ENCODE measurements around the gene XRN2.

The XRN2 gene, protein sequence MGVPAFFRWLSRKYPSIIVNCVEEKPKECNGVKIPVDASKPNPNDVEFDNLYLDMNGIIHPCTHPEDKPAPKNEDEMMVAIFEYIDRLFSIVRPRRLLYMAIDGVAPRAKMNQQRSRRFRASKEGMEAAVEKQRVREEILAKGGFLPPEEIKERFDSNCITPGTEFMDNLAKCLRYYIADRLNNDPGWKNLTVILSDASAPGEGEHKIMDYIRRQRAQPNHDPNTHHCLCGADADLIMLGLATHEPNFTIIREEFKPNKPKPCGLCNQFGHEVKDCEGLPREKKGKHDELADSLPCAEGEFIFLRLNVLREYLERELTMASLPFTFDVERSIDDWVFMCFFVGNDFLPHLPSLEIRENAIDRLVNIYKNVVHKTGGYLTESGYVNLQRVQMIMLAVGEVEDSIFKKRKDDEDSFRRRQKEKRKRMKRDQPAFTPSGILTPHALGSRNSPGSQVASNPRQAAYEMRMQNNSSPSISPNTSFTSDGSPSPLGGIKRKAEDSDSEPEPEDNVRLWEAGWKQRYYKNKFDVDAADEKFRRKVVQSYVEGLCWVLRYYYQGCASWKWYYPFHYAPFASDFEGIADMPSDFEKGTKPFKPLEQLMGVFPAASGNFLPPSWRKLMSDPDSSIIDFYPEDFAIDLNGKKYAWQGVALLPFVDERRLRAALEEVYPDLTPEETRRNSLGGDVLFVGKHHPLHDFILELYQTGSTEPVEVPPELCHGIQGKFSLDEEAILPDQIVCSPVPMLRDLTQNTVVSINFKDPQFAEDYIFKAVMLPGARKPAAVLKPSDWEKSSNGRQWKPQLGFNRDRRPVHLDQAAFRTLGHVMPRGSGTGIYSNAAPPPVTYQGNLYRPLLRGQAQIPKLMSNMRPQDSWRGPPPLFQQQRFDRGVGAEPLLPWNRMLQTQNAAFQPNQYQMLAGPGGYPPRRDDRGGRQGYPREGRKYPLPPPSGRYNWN

DNA sequence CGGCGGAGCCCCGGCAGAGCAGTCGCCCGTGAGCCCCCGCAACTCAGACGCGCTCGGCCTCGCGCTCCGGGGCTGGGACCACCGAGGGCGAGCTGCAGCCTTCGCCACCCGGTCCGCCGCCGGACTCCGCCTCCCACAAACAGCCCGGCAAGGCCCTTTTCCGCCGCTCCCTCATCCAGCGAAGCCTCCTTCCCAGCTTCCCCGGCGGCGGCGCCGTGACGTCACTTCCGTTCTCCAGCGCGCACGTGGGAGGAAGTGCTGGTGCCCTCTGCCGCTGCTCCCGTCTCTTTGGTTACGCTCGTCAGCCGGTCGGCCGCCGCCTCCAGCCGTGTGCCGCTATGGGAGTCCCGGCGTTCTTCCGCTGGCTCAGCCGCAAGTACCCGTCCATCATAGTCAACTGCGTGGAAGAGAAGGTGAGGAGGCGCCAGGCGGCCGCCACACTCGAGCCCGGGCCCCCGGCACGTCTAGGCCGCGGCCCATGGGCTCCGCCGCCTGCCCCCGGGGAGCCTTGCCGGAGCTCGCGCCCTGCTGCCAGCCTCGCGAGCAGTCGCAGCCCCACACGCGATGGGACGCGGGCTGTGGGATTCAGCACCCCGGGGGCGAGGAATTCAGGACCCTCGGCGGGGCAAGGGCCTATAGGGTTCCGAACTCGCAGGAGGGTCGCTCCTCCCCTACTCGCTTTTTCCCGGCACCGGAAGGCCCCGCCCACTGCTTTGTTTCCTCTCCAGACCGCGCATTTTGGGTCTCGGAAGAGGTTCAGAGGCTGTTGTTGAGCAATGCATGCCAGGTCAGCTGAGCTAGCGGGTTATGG is at the start of gene XRN2:
Gene XRN2 (plus strand): TSS at position 271 of the 811 bp plus-strand sequence. CDS start 68 bp downstream, at position 339.
- peak; percentile 96 for DNase-seq (ENCODE audit: low spot score)

DNA sequence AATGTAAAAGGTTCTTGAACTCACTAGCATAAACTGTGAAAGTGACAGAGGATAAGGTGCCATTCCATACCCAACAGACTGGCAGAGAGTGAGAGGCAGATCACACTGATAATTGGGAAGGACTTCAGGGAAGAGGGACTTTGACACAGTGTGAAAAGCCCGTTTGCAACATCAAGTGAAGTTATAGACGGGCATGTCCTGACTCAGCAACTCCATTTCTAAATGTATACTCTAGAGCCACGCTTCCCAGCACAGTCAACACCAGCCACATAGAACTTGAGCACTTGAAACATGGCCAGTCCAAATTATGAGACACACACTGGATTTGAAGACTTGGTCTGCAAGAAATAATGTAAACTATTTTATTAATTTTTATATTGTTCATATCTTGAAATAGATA is 45.9 kb upstream of the XRN2 start:
- no peak for DNase-seq (ENCODE audit: low spot score)

DNA sequence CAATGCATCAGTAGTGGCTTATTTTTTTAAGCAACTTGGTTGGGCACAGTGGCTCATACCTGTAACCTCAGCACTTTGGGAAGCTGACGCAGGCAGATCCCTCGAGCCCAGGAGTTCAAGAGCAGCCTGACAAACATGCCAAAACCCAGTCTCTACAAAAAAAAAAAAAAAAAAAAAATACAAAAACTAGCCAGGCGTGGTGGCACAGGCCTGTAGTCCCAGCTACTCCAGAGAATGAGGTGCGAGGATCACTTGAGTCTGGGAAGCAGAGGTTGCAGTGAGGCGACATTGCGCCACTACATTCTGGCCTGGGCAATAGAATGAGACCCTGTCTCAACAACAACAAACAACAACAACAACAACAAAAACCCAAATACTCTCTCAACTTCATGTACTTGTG is 44.7 kb upstream of the XRN2 start:
- no peak for DNase-seq (ENCODE audit: low spot score)

DNA sequence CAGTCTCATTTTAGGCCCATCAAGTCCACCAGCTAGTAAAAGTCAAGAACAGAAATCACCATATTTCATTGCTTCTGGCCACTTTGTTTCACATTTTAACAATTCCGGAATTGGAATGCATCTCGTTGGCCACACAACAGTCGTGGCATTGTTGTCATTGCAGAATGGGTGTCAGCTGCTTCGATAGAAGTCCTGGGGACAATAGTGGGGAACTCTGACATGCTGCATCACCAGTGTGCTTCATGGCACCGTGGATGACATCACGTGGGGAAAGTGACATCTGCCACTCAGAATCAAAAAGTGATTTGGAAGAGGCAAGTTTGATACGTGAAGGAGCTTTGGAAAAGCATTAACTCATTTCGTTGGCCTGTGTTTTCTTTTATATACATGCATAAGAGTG is 43.8 kb upstream of the XRN2 start:
- DNase-seq (ENCODE audit: low spot score), result no peak

DNA sequence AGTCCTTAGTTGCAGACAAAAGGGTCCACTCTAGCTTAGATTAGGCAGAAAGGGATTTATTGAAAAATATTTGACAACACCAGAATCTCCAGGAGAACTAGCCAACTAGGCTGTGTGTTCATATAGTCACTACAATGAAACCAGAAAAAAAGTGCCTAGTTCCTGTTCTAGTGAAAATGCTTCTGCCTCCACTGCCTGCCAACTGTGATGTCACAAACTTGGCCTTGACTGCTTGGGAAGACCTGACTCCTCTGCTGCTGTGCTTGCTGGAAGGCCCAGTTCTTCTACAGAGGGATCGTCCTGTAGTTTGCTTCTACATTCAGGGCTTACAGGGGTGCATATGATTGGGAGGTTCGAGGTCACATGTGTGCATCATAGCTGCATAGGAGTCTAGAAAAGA is 40.3 kb upstream of the XRN2 start:
- DNase-seq (ENCODE audit: low spot score), result no peak

DNA sequence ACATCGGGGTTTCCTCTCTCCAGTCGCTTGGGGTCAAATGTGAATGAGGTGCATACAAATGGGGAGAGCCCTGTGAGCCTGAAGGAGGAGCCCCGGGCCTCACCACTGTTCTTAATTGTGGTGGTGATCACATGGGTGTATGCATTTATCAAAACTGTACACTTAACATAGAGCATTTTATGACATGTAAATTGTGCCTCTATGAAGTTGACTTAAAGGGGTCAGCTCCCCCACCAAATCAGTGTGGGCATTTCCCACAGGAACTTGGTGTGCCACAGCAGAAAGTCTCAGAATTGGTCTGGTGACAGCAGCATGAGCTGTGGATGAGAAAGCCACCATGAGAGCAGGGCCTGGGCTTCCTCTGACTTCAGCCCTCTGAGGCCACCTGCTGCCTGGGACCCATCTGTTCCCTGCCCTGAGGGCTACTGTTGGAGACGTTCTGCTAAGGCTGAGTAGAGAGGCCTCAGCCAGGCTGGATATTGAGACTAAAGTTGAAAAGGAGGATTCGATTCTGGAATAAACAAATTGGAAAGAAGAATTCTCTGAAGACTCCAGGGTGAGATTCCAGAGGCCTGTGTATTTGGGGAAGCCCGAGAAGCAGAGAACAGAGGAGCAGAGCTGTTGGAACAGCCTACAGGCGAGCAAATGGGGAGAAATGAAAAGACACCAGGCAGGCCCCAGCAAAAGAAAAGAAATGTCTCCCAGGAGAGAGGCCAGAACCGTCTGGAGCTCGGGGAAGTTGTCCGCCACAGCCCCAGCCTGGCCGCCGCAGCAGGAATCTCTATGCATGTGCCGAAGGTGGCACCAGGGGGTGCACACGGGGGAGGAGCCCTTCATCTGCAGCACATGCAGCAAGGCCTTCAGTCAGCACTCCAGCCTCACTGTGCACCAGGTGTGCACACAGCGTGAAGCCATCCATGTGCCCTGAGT is 37.6 kb upstream of the XRN2 start:
- DNase-seq (ENCODE audit: low spot score), result no peak

DNA sequence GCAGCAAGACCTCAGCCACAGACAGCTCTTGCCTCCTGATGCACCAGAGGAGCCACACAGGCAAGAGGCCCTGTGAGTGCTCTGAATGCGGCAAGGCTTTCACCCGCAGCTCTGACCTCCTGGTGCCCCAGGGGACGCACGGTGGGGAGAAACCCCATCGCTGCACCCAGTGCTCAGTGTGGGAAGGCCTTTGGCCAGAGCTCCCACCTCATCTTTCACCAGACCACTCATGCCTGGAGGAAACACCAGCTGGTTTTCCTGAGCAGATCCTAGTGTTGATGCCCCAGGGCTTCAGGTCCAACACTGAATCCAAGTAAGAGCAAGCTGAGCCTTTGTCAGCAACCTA is 37.0 kb upstream of the XRN2 start:
- DNase-seq (ENCODE audit: low spot score), result no peak

DNA sequence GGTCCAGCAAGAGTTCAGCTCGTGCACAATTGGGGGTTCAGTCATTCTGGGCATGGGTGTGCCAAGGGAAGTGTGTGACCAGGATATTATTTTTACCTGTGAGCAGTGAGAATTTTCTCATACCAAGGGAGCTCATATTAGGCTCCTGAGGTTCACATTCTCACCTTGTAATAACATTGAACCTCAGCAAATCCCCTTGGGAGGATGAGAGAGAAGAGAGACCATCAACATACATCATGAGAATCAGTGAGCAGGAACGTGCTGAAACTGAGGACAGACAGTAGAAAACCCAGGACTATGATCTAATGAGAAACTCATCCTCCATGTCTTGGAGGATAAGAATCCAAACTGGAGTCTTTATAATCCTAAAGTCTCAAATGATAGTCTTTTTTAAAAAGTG is 33.4 kb upstream of the XRN2 start:
- DNase-seq (ENCODE audit: low spot score), result no peak

DNA sequence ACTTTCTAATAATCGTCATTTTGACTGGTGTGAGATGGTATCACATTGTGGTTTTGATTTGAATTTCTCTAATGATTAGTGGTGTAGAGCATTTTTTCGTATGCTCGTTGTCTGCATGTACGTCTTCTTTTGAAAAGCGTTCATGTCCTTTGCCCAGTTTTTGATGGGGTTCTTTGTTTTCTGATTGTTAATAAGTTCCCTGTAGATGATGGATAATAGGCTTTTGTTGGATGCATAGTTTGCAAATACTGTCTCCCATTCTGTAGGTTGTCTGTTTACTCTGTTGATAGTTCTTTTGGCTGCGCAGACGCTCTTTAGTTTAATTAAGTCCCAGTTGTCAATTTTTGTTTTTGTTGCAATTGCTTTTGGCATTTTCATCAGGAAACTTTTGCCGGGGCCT is 32.3 kb upstream of the XRN2 start:
- no peak for DNase-seq (ENCODE audit: low spot score)

DNA sequence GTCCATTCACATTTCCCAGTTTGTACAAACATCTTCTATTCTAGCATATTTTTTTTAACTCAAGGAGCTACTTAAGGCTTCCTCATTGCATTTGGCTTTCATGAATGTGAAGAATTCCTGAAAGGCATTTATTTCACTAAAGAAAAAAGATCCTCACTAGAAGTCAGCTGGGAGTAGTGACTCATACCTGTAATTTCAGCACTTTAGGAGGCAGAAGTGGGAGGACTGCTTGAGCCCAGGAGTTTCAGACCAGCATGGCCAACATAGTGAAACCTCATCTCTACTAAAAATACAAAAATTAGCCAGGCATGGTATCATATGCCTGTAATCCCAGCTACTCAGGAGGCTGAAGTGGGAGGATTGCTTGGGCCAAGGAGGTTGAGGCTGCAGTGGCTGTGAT is 30.9 kb upstream of the XRN2 start:
- DNase-seq (ENCODE audit: low spot score), result no peak

DNA sequence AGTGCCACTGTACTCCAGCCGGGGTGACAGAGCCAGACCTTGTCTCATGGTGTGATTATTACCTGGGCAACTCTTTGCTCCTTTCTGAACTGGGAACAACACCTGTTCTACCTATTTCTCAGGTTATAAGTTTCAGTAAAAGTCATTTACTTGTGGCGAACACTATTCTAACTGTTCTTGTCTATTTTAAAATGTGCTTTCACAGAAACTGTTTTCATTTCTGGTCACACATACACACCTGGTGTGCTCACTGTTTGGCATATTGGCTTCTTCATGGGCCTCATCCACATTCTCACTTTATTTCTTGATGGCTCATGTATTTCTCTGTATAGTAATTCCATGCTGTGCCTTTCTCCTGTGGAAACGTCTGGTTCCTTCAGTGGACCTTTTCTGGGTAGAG is 30.5 kb upstream of the XRN2 start:
- DNase-seq (ENCODE audit: low spot score), result no peak

DNA sequence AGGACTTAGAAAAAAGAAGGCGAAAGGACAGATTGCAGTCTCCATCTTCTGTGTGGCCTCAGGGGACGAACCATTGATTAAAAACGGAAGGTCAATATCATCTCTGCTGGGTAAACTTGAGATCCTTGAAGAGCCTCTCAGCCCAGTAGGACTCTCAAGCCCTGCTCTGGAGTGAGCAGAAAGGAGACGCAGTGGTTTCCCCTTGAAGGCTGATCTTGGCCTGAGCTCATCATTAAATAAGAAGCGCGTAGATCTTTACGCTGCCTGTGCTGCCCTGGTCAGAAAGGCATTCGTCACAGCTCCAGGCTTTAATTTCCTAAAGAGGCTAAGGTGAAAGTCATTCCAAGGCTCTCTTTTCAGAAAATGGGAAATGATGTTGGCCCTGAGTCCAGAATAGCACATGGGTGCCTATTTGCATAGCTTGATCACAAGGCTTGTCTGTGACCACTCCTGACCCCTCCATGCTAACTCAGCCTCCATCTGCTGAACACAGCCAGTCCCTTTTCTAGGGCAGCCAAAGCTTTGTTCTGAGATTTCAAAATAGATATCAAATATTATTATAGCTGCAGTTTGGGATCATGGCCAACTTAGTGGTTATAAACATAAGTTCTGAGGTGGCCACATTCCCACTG is 29.3 kb upstream of the XRN2 start:
- no peak for DNase-seq (ENCODE audit: low spot score)

DNA sequence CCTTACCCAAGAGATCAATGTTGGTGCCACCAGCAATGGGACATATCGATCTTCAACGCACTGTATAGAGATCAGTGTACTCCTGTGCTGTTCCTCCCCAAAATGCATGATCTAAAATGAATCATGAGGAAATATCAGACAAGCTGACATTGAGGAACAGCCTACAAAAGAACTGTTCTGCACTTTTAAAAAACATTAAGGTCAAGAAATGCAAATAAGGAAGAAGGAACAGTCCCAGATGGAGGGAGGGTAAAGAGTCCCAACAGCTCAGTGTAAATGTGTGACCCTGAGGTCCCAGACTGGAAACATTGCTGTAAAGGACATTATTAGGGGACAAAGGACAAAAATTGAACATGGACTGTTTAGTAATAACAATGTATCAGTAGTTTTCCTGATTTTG is 24.3 kb upstream of the XRN2 start:
- no peak for DNase-seq (ENCODE audit: low spot score)

DNA sequence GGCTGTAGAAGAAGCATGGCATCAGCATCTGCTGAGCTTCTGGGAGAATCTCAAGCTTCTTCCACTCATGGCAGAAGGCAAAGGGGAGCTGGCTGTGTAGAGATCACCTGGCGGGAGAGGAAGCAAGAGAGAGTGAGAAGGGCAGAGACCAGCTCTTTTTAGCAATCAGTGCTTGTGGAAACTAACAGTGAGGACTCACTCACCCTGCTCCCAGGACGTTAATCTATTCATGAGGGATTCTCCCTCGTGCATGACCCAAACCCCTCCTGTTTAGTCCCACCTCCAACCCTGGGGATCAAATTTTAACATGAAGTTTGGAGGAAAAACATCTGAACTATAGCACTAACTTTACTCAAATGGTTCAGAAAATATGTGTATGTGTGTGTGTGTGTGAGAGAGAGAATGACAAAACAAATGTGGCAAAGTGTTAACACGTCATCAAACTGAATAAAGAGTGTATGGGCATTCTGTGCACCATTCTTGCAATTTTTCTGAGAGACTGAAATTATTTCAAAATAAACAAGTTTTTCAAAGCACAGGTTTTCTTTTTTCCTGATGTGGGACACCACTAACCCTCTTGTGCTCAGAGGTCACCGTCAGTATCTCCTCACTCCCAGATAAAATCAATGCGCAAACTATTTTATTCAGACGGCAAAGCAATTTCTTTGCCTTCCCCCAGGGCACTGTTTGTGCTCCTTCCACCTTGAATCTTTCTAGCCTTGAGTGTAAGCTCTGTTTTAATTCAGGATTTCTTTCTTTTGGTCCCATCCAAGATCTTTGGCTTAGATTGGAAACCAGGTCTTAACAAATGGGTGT is 23.2 kb upstream of the XRN2 start:
- no peak for DNase-seq (ENCODE audit: low spot score)

DNA sequence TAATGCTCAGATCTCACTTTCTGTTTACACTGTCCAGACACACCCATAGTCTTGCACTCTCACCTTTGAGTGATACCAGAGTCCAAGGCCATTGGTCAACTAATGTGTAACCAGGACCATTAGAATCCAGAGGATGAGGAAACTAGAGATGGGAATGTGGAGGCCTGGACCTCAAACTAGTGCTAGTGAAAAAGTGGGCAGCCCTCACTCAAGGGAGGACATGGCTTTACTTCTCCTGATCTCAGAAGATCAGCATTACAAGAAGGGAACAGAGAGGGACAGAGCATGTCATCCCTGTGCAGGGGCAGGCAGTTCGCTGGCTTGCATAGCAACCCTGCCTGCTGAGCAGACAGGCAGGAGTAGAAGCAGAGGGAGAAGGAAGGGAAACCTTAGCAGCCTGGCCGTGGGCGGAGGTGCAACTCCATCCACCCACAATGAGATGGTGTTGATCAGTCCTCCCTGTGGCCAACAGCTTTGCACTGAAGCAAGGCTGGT is 22.6 kb upstream of the XRN2 start:
- no peak for DNase-seq (ENCODE audit: low spot score)

DNA sequence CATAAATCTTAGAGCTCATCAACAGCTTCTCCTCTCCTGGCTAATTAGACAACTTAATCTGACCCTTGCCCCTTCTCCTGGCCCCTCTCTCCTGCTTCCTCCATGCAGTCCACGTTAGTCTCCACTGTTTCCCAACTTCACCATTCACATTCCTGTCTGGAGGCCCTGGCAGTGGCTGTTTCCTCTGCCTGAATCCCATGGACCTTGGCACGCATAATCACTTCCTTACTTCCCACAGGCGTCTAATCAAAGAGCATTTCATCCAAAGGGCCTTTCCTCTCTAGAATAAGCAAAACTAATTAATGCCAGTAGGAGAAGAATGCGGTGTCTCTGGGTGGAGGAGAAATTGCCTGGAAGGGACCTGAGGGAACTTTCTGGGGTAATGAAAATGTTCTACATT is 16.4 kb upstream of the XRN2 start:
- DNase-seq (ENCODE audit: low spot score), result no peak

DNA sequence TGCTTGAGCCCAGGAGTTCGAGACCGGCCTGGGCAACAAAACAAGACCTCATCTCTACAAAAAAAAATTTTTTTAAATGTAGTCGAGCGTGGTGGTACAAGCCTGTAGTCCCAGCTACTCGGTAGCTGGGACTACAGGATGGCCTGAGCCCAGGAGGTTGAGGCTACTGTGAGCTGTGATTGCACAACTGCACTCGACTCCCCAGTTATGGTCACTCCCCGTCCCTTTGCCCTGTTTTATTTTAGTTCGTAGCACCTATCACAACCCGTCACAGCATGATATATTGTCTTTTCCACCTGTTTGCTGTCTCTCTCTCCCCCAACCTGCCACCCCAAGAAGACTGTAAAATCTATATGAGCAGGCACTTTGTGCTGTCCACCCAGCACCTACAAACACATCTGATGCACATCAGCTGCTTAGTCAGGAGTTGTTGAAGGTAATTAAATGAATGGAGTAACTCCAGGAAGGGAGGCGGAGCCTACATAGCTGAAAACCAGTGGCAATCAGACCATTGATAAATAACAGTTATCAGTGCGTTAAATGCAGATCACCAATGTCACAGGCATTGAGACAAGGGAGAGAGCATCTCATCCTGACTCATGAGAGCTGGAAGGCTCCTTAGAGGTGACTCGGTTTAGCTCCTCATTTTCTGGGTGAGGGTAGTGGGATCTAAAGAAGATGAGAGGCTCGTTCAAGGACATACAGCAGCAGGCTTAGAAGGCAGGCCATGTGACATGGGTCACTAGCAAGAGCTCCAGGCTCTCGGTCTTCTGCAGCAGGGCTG is 14.4 kb upstream of the XRN2 start:
- DNase-seq (ENCODE audit: low spot score), result no peak

DNA sequence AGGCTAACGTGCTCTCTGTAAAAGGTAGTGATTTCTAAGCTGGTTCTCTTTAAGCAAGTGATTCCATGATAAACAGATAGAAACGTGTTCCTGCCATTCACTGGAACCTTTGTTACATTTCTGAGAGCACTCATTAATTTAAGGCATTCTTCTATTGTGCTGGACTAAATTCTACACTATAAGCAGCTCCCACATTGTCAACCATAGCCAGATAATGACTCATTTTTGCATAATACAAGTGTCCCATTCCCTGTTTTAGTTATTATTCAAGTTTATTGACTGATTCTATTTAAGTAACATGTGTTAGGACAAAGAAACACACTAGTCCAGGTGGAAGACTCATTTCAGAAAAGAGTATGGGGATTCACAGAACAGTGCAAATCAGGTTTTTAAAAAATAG is 13.5 kb upstream of the XRN2 start:
- no peak for DNase-seq (ENCODE audit: low spot score)

DNA sequence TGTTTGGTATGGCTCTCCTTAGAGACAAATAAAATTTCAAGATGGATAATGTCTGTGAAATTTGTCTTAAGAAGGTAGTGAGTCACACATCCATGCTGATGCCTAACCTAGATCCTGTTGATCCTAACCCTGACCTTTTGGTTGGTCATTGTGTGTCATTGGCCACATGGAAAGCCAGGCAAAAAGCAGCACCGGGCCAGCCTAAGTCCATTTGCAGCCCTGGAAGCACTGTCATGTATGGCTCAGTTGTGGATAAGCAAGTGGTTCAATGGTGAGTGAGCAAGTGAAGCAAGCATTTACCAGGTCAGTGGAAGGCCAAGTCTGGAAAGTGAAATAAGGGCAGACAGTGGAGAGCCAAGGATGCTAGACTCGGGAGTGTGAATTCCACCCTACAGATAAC is 12.1 kb upstream of the XRN2 start:
- DNase-seq (ENCODE audit: low spot score), result no peak

All from GM03348 (cell line).